Mesenchymal stem cell (in vitro differentiated cells and primary cell): ENCODE results near the gene ELP5.

ENCODE experiments used
- DNase-seq: peaks from one replicate; pipeline ENCODE4 v3.0.0-alpha.2; 2013
- H2AFZ ChIP-seq: one replicate; pipeline ENCODE4 v1.6.1; 2013; ENCODE audit warnings: low read depth, mild to moderate bottlenecking, control low read depth, inconsistent platforms, low read length, moderate library complexity
- H2AK5ac ChIP-seq: 2 replicates; pipeline ENCODE4 v1.6.1; 2013; ENCODE audit warnings: low read length, moderate library complexity, mild to moderate bottlenecking, inconsistent platforms; ENCODE audit not compliant: severe bottlenecking
- H2BK120ac ChIP-seq: one replicate; pipeline ENCODE4 v1.6.1; 2013; ENCODE audit warnings: low read depth, mild to moderate bottlenecking, inconsistent platforms, low read length, moderate library complexity
- H2BK12ac ChIP-seq, 2 experiments: one replicate each; pipeline ENCODE4 v1.6.1; 2013; ENCODE audit warnings: inconsistent platforms in 2 of 2, low read length in 2 of 2, mild to moderate bottlenecking in 2 of 2, moderate library complexity in 2 of 2, control low read depth in 1 of 2
- H2BK15ac ChIP-seq: one replicate; pipeline ENCODE4 v1.6.1; 2013; ENCODE audit warnings: mild to moderate bottlenecking, low read depth, inconsistent platforms; ENCODE audit not compliant: poor library complexity, severe bottlenecking
- H2BK5ac ChIP-seq: 2 replicates; pipeline ENCODE4 v1.6.1; 2013; ENCODE audit warnings: low read depth, mild to moderate bottlenecking, low read length, control low read depth, inconsistent platforms; ENCODE audit not compliant: poor library complexity, severe bottlenecking
- H3K14ac ChIP-seq, 2 experiments: one replicate each; pipeline ENCODE4 v1.6.1; 2013; ENCODE audit warnings: inconsistent platforms in 2 of 2, low read length in 2 of 2, control low read depth in 1 of 2, mild to moderate bottlenecking in 1 of 2, moderate library complexity in 1 of 2
- H3K18ac ChIP-seq, 2 experiments: one replicate each; pipeline ENCODE4 v1.6.1; 2013; ENCODE audit warnings: inconsistent platforms in 2 of 2, low read length in 2 of 2, control low read depth in 1 of 2, low read depth in 1 of 2, mild to moderate bottlenecking in 1 of 2
- H3K23ac ChIP-seq, 2 experiments: one replicate each; pipeline ENCODE4 v1.6.1; 2013; ENCODE audit warnings: inconsistent platforms in 2 of 2, low read length in 2 of 2, mild to moderate bottlenecking in 2 of 2, moderate library complexity in 2 of 2, control low read depth in 1 of 2
- H3K27ac ChIP-seq: 2 replicates; pipeline ENCODE4 v1.5.1; 2013; ENCODE audit warnings: mild to moderate bottlenecking, moderate library complexity, low read length, control low read depth, inconsistent platforms; ENCODE audit not compliant: poor library complexity, severe bottlenecking
- H3K27me3 ChIP-seq, 2 experiments: 2 replicates each; pipeline versions ENCODE4 v1.6.1 to v1.7.0; 2013; ENCODE audit warnings: low read length in 2 of 2, mild to moderate bottlenecking in 2 of 2, moderate library complexity in 2 of 2, control low read depth in 1 of 2, inconsistent platforms in 1 of 2; ENCODE audit not compliant: control insufficient read depth in 1 of 2, insufficient read depth in 1 of 2
- H3K36me3 ChIP-seq, 2 experiments: 2 replicates each; pipeline versions ENCODE4 v1.6.1 to v1.7.0; 2013; ENCODE audit warnings: low read length in 2 of 2, control low read depth in 1 of 2, inconsistent platforms in 1 of 2, low read depth in 1 of 2, mild to moderate bottlenecking in 1 of 2; ENCODE audit not compliant: insufficient read depth in 2 of 2, control insufficient read depth in 1 of 2
- H3K4ac ChIP-seq, 2 experiments: one replicate each; pipeline ENCODE4 v1.6.1; 2013; ENCODE audit warnings: inconsistent platforms in 2 of 2, low read length in 2 of 2, mild to moderate bottlenecking in 2 of 2, moderate library complexity in 2 of 2, control low read depth in 1 of 2, low read depth in 1 of 2
- H3K4me1 ChIP-seq: 2 replicates; pipeline ENCODE4 v1.6.1; 2013; ENCODE audit warnings: low read depth, low read length, control low read depth; ENCODE audit not compliant: control insufficient read depth, insufficient read depth
- H3K4me2 ChIP-seq: 2 replicates; pipeline ENCODE4 v1.6.1; 2013; ENCODE audit warnings: low read length, mild to moderate bottlenecking, inconsistent platforms; ENCODE audit not compliant: poor library complexity, severe bottlenecking
- H3K4me3 ChIP-seq, 2 experiments: 2 replicates each; pipeline versions ENCODE4 v1.5.1 to v1.7.0; 2013; ENCODE audit warnings: low read length in 2 of 2, mild to moderate bottlenecking in 2 of 2, control low read depth in 1 of 2, low read depth in 1 of 2; ENCODE audit not compliant: insufficient read depth in 1 of 2
- H3K79me1 ChIP-seq: replicated peaks from 2 replicates; pipeline ENCODE4 v1.6.1; 2013; ENCODE audit warnings: mild to moderate bottlenecking, control low read depth, low read length, inconsistent platforms; ENCODE audit not compliant: poor library complexity, severe bottlenecking
- H3K9ac ChIP-seq: 2 replicates; pipeline ENCODE4 v1.7.0; 2013; ENCODE audit warnings: mild to moderate bottlenecking, low read length, moderate library complexity
- H3K9me3 ChIP-seq: 2 replicates; pipeline ENCODE4 v1.7.0; 2013; ENCODE audit warnings: mild to moderate bottlenecking, low read length; ENCODE audit not compliant: control insufficient read depth
- H4K8ac ChIP-seq: one replicate; pipeline ENCODE4 v1.6.1; 2013; ENCODE audit warnings: inconsistent platforms, mild to moderate bottlenecking, low read length, moderate library complexity
- H4K91ac ChIP-seq: one replicate; pipeline ENCODE4 v1.6.1; 2013; ENCODE audit warnings: mild to moderate bottlenecking, low read length, inconsistent platforms
- WGBS: methylation state at CpG from one replicate; pipeline ENCODE4 v1.1.7; 2013; ENCODE audit warnings: mixed read lengths; 5-methylcytosine and 5-hydroxymethylcytosine counted together

Gene ELP5

DNA sequence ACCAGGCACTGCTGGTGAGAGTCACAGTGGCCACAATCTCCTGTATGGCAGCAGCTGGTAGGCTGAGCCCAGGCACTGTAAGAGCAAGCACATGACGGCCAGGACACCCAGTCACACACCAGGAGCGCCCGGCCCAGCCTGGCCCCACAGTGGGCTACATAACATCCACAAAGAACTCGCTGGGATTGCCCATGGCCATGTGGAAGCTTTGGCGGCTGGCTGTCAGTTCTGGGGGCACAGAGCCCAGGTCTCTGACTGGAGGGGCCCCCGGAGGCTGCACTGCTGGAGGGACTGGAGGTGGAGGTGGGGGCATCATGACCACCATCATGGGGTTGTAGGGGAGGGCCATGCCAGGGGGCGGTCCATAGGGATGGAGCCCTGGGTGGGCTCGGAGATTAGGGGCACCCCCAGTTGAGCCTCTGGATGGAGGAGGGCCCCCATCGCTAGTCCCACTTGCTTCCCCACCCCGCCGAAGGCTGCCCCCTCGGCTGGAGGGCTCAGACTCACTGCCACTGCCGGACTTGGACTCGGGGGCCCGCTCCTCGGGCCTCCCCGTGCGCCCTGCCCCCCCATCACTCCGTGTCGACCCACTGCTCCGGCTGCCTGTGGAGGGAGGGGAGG is 26.2 kb upstream of the ELP5 start:
- 93% methylated on average over 20 of the region's 21 CpGs for WGBS
- peaks cover 37% of the 10 kb centered on the region for H3K79me1 ChIP-seq

DNA sequence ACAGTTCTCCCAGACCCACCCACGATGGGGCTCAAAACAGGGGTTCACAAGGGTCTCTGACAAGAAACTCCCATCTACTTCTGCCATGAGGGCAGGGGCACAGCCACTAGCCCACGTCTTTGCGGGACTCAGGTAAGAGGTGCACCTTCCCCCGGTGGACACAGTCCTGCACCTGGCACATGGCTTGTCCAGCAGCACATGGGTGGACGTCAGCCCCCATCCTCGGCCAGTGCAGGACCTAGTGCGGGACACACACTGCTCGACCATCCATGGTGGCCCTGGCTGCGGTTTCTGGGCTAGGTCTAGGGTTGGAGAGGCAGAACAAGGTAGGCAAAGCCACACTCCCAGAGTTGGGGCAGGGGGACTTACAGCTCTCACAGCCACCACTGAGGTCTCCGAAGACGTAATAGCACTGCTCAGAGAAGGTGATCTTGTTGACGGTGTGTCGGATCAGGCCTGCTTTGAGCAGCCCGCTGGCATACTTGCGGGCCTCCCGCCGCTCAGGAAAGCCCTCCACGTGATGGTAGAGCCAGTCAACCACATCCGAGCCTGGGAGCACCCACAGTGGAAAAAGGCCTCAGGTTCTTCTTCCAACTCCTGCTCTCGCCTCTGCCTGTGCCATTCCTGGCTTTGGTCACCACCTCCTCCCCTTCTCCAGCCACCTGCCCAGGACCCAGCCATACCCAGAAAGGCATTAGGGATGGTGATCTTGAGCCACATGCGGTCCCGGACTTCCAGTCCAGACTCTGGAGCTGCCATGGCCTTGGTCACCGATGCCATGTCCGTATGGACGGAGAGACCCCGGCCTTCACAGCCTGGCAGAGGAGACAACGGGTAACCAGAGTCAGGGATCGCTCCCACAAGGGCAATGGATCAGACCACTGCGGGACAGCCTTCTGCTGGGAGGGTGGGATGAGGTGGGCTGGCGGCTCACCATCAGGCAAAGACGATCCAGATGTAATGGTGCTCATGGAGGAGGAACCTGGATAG is 25.0 kb upstream of the ELP5 start:
- Histone ChIP-seq H3K4me2 (no peak overlapping the region), H3K4me1 (peaks cover 45% of the 10 kb centered on the region), H3K23ac (no peak overlapping the region), H3K9me3 (no peaks in the 10 kb centered on the region), H2BK5ac (no peak overlapping the region), H2BK12ac (no peak overlapping the region), H3K4ac (no peak overlapping the region), H3K9ac (no peak overlapping the region), H3K79me1 (peaks cover 32% of the 10 kb centered on the region), H4K8ac (no peak overlapping the region), H2BK15ac (no peak overlapping the region), H3K4me3 (no peak overlapping the region), H3K18ac (no peak overlapping the region), H2AFZ (no peak overlapping the region), H3K27me3 (no peaks in the 10 kb centered on the region), H3K27ac (no peak overlapping the region), H4K91ac (no peak overlapping the region), H2AK5ac (no peak overlapping the region), H2BK120ac (no peak overlapping the region), H3K14ac (no peak overlapping the region), H3K36me3 (peaks cover 79 to 86% of the 10 kb centered on the region in 2 experiments)
- DNase-seq, result no peak
- 97% methylated on average over 31 of the region's 31 CpGs for WGBS

More for the DNA sequence above, 26.2 kb upstream of the ELP5 start:
- H2AFZ ChIP-seq, result no peak overlapping the region
- H3K9ac ChIP-seq, result peak overlapping the region; percentile 3
- no peak for DNase-seq
- peaks cover 91 to 96% of the 10 kb centered on the region in 2 experiments for H3K36me3 ChIP-seq
- H2BK120ac ChIP-seq, result no peak overlapping the region
- no peak overlapping the region for H3K23ac ChIP-seq
- no peak overlapping the region for H3K14ac ChIP-seq
- no peaks in the 10 kb centered on the region for H3K27me3 ChIP-seq
- no peak overlapping the region for H3K4me2 ChIP-seq
- no peak overlapping the region for H3K4me3 ChIP-seq
- H2BK15ac ChIP-seq, result no peak overlapping the region
- H2BK12ac ChIP-seq, result no peak overlapping the region
- H3K4me1 ChIP-seq, result peaks cover 52% of the 10 kb centered on the region
- H4K91ac ChIP-seq, result no peak overlapping the region
- H3K27ac ChIP-seq, result peak overlapping the region; percentile 12
- no peak overlapping the region for H2BK5ac ChIP-seq
- H3K9me3 ChIP-seq, result no peaks in the 10 kb centered on the region
- H3K18ac ChIP-seq, result no peak overlapping the region
- H2AK5ac ChIP-seq, result no peak overlapping the region
- no peak overlapping the region for H3K4ac ChIP-seq
- H4K8ac ChIP-seq, result no peak overlapping the region

DNA sequence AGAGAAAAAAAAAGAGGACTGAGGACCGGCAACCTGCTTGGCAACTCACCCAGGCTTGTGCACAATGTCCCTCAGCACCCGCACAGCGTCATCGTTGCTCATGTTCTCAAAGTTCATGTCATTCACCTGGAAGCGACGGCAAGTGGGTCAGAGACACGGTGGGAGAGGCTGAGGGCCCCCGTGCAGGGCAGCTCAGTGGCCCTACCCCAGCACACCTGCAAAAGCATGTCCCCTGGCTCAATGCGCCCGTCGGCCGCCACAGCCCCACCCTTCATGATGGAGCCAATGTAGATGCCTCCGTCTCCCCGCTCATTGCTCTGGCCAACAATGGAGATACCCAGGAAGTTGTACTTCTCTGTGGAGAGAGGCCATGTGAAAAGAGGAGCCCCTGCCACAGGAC is 23.1 kb upstream of the ELP5 start:
- Histone ChIP-seq H3K18ac (no peak overlapping the region), H3K9me3 (no peaks in the 10 kb centered on the region), H3K4ac (no peak overlapping the region), H3K79me1 (peaks cover 29% of the 10 kb centered on the region), H2AK5ac (no peak overlapping the region), H2BK120ac (no peak overlapping the region), H3K36me3 (peaks cover 60 to 67% of the 10 kb centered on the region in 2 experiments), H4K91ac (no peak overlapping the region), H2BK5ac (no peak overlapping the region), H2BK15ac (no peak overlapping the region), H3K9ac (no peak overlapping the region), H3K27me3 (no peaks in the 10 kb centered on the region), H3K27ac (no peak overlapping the region), H2BK12ac (no peak overlapping the region), H3K4me2 (no peak overlapping the region), H3K4me1 (peaks cover 31% of the 10 kb centered on the region), H3K14ac (no peak overlapping the region), H2AFZ (no peak overlapping the region), H4K8ac (no peak overlapping the region), H3K23ac (no peak overlapping the region), H3K4me3 (no peak overlapping the region)
- 99% methylated on average over 14 of the region's 14 CpGs for WGBS
- DNase-seq, result no peak

DNA sequence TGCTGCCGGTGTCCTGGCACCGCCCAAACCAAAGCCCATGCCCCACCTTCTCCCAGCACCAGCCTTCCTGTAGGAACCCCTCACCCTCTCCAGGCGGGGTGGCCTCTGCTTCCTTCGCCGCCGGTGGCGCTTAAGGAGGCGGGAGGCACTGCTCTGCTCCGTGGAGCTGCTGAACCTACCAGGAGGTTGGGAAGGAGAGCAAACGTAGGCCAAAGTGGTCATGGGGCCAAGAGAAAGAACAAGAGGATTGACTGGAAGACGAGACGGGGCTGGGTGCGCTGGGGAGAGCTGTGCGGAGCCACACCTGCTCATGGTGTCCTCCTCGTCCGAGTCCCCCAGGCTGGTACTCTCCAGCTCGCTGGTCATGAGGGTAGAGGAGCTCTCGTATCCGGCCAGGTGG is 22.5 kb upstream of the ELP5 start:
- no peak overlapping the region for H2AFZ ChIP-seq
- H3K4ac ChIP-seq, result no peak overlapping the region
- H3K4me2 ChIP-seq, result no peak overlapping the region
- H3K79me1 ChIP-seq, result peaks cover 29% of the 10 kb centered on the region
- no peaks in the 10 kb centered on the region for H3K9me3 ChIP-seq
- H3K27me3 ChIP-seq, result no peaks in the 10 kb centered on the region
- H2BK12ac ChIP-seq, result no peak overlapping the region
- H3K27ac ChIP-seq, result no peak overlapping the region
- H2BK120ac ChIP-seq, result no peak overlapping the region
- no peak overlapping the region for H3K9ac ChIP-seq
- no peak overlapping the region for H3K18ac ChIP-seq
- H3K14ac ChIP-seq, result no peak overlapping the region
- no peak overlapping the region for H3K4me3 ChIP-seq
- H4K8ac ChIP-seq, result no peak overlapping the region
- WGBS, result 97% methylated on average over 19 of the region's 19 CpGs
- no peak overlapping the region for H2AK5ac ChIP-seq
- H3K36me3 ChIP-seq, result peaks cover 57 to 62% of the 10 kb centered on the region in 2 experiments
- no peak overlapping the region for H2BK15ac ChIP-seq
- H3K23ac ChIP-seq, result no peak overlapping the region
- no peak overlapping the region for H2BK5ac ChIP-seq
- H4K91ac ChIP-seq, result no peak overlapping the region
- no peak for DNase-seq
- peaks cover 27% of the 10 kb centered on the region for H3K4me1 ChIP-seq
